Large intestine (tissue), 3 donors: ENCODE measurements around the gene LCN9. TPM values are rescaled to one million over a fixed set of nuclear protein-coding genes. Genes with fewer than 3 reads are reported as not detected.
"Not testable (repeated sequence)": the region's sequence is repeated elsewhere in the genome, so short reads cannot be mapped to it uniquely, and the experiment has no call there.

ENCODE experiments used
- DNase-seq, 2 donors: peaks; one replicate each; pipeline versions ENCODE4 v3.0.0 to v3.0.0-alpha.2; 2013
- H3K27ac ChIP-seq: one replicate; pipeline ENCODE4 v1.5.1; 2013; ENCODE audit warnings: low read length
- H3K27me3 ChIP-seq: 2 replicates; pipeline ENCODE4 v1.6.1; 2013; ENCODE audit warnings: low read length; ENCODE audit not compliant: control insufficient read depth, insufficient read depth
- H3K36me3 ChIP-seq: 2 replicates; pipeline ENCODE4 v1.6.1; 2013; ENCODE audit warnings: low read length; ENCODE audit not compliant: control insufficient read depth, insufficient read depth
- H3K4me1 ChIP-seq: one replicate; pipeline ENCODE4 v1.6.1; 2013; ENCODE audit warnings: low read length; ENCODE audit not compliant: control insufficient read depth, insufficient read depth
- H3K4me3 ChIP-seq: one replicate; pipeline ENCODE4 v1.5.1; 2013; ENCODE audit warnings: low read length
- H3K9me3 ChIP-seq: one replicate; pipeline ENCODE4 v1.6.1; 2013; ENCODE audit warnings: mild to moderate bottlenecking, low read depth, low read length, moderate library complexity; ENCODE audit not compliant: control insufficient read depth
- WGBS: methylation state at CpG from one replicate; pipeline ENCODE4 v1.1.5; 2013; ENCODE audit warnings: low lambda C conversion rate; ENCODE audit not compliant: insufficient coverage; 5-methylcytosine and 5-hydroxymethylcytosine counted together
- polyA plus RNA-seq: library from polyadenylated mRNA; unstranded; fragments of 120-200 nt; gene quantifications from one replicate; pipeline ENCODE4 v1.2.1, GENCODE V29; 2013

Gene LCN9
- polyA plus RNA-seq, 1 donor: not detected

DNA sequence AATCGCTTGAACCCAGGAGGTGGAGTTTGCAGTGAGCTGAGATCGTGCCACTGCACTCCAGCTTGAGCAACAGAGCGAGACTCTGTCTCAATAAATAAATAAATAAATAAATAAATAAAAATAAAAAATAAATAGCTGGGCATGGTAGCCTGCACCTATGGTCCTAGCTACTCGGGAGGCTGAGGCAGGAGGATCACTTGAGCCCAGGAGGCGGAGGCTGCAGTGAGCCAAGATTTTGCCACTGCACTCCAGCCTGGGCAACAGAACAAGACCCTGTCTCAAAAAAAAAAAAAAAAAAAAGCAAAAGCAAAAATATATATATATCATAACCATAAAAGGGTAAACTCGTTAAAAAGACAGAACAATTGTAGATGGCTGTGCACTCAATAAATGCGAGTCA lies 9.7 kb downstream of the LCN9 start:
- not testable (repeated sequence) for DNase-seq, H3K36me3 ChIP-seq, H3K4me3 ChIP-seq, H3K27me3 ChIP-seq, H3K9me3 ChIP-seq, H3K4me1 ChIP-seq, H3K27ac ChIP-seq
- WGBS: 93% methylated on average over 3 of the region's 7 CpGs

DNA sequence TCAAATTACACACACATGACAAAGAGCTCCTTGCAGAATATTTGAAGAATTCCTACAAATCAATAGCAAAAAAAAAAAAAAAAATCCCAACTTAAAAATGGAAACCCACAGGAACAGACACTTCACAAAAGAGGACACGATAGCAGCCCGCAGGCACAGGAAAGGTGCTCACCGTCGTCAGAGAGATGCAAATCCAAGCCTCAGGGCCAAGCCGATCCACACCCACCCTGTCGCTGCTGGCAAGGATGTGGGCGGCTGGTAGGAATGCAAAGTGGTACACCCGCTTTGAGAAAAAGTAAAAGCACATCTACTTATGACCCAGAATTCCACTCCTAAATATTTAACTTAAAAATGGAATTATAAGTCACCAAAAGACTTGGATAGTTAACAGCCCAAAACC lies 10.8 kb downstream of the LCN9 start:
- H3K9me3 ChIP-seq: no peaks in the 10 kb centered on the region
- no peaks in the 10 kb centered on the region for H3K4me1 ChIP-seq
- DNase-seq: no peak
- no peaks in the 10 kb centered on the region for H3K36me3 ChIP-seq
- H3K27me3 ChIP-seq: no peaks in the 10 kb centered on the region
- no peak overlapping the region for H3K4me3 ChIP-seq
- no CpG with 5 or more reads among the region's 8 CpGs for WGBS
- no peak overlapping the region for H3K27ac ChIP-seq

DNA sequence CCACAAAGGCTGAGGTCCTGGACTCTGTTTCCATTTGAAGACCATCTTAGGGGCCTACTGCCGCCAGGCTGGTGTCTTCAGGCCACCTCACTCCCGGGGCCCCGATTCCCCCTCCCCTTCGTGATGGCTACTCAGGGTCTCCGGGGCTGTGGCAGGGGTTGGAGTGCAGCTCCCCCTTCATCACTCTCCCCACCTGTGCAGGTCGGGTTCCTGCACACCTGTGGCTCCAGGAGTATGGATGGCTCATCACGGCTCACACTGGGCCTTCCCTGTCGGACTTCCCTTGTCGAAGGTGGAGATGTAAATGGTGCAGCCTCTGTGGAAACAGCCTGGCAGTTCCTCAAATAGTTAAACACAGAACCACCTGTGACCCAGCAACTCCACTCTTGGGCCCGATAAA lies 11.9 kb downstream of the LCN9 start:
- Histone ChIP-seq H3K9me3 (no peaks in the 10 kb centered on the region), H3K36me3 (no peaks in the 10 kb centered on the region), H3K4me1 (no peaks in the 10 kb centered on the region), H3K27ac (no peak overlapping the region), H3K27me3 (no peaks in the 10 kb centered on the region), H3K4me3 (no peak overlapping the region)
- no CpG with 5 or more reads among the region's 10 CpGs for WGBS
- no peak for DNase-seq

DNA sequence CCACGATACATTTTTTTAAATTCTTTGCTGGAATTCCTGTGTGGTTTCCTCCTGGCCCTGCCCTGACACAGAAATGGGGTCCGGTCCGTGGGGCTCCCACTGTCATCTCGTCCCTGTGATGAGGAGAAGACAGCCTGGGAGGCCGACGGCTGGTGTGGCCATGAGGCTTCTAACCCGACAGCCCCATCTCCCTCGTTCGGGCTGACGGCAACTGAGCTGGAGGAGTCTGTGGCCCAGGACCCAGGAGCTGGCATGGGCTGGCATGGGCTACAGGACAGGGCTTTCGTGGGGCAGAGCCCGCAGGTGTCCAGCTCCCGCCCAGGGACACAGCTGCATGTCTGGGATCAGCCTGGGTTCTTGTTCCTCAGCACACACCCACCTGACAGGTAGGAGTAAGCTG lies 13.8 kb downstream of the LCN9 start:
- Histone ChIP-seq H3K27ac (no peak overlapping the region), H3K4me3 (no peak overlapping the region)
- WGBS: no CpG with 5 or more reads among the region's 13 CpGs

DNA sequence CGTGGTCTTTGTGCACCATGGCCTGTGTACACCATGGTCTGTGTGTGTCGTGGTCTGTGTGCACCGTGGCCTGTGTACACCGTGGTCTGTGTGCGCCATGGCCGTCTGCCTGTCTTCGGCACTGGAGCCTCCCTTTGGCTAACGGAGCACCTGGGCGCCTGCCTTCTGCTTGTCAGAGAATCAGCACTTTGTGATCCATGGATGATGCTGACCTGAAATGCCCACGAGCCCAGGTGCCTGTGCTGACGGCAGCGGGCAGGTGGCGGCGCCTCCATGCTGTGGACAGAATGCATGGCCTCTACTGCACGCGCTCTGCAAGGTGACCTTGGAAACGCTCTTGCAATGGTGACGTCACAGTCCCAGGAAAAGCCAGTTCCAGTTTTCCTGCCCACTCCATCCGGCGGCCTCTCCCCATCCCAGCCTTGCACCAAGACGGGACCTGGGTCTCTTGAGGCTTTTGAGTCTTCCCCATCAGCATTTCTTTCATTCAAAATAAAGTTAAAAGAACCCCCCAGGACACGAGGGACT lies 14.6 kb downstream of the LCN9 start:
- H3K27ac ChIP-seq: no peak overlapping the region
- no peak overlapping the region for H3K4me3 ChIP-seq
- DNase-seq: no peak
- H3K4me1 ChIP-seq: no peaks in the 10 kb centered on the region
- no peaks in the 10 kb centered on the region for H3K36me3 ChIP-seq
- H3K9me3 ChIP-seq: peaks cover 3% of the 10 kb centered on the region
- no CpG with 5 or more reads among the region's 22 CpGs for WGBS
- H3K27me3 ChIP-seq: no peaks in the 10 kb centered on the region

More for the DNA sequence above, 13.8 kb downstream of the LCN9 start:
- Histone ChIP-seq H3K4me1 (no peaks in the 10 kb centered on the region), H3K36me3 (no peaks in the 10 kb centered on the region), H3K9me3 (peaks cover 3% of the 10 kb centered on the region), H3K27me3 (no peaks in the 10 kb centered on the region)
- no peak for DNase-seq

DNA sequence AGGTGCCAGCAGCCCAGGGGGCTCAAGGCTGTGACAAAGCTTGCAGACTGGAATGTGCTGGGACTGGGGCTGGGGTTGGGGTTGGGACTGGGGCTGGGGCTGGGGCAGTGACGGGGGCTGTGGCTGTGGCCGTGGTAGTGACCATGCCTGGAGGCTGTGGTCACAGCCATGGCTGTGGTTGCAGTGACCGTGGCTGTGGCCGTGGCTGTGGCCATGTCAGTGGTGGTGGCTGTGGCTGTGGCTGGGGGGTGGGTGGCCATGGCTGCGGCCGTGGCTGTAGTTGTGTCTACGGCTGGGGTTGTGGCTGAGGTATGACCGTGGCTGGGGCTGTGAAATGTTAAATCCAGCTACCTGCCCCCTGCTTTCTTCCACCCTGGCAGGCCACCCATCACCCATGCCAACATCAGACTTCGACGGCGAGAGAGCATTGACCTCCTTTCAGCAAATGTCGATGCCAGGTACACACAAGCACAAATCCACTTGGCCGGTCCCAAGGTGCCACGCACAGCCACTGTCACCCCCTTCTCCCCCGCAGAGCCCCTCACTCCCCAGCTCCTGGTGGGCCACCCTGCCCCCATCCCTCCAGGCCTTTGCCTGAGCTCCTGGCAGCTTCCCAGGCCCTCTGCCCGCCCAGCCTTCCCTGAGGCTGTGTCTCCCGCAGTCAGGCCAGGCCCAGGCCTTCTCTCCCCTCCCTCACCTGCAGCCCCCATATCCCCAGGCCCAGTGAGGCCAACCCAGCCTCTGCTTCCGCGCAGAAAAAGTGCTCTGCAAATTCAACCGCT lies 15.3 kb downstream of the LCN9 start:
- no peaks in the 10 kb centered on the region for H3K27me3 ChIP-seq
- H3K4me1 ChIP-seq: no peaks in the 10 kb centered on the region
- no peaks in the 10 kb centered on the region for H3K36me3 ChIP-seq
- no peak for DNase-seq
- peaks cover 3% of the 10 kb centered on the region for H3K9me3 ChIP-seq
- H3K27ac ChIP-seq: no peak overlapping the region
- H3K4me3 ChIP-seq: no peak overlapping the region
- WGBS: no CpG with 5 or more reads among the region's 20 CpGs

DNA sequence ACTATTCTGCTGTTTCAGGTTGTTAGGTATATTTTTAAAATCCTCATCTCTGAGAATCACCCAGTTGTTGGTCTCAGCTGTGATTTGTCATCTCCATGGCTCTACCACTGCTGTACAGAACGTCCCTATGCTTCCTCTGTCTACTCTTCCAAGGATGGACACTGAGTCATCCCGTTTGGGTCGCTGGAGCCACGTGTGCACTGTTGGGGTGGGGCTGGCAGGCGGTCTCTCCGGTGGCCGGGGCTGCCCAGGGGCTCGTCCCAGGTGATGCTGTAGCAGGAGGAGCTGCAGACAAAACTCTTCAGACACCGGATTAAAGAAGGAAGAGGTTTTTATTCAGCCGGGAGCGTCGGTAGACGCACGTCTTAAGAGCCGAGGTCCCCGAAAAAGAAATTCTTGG lies 16.9 kb downstream of the LCN9 start:
- no peak for DNase-seq
- Histone ChIP-seq H3K27ac (no peak overlapping the region), H3K4me3 (no peak overlapping the region), H3K4me1 (no peaks in the 10 kb centered on the region), H3K36me3 (no peaks in the 10 kb centered on the region), H3K9me3 (peaks cover 3% of the 10 kb centered on the region), H3K27me3 (no peaks in the 10 kb centered on the region)
- WGBS: 93% methylated on average over 6 of the region's 16 CpGs

DNA sequence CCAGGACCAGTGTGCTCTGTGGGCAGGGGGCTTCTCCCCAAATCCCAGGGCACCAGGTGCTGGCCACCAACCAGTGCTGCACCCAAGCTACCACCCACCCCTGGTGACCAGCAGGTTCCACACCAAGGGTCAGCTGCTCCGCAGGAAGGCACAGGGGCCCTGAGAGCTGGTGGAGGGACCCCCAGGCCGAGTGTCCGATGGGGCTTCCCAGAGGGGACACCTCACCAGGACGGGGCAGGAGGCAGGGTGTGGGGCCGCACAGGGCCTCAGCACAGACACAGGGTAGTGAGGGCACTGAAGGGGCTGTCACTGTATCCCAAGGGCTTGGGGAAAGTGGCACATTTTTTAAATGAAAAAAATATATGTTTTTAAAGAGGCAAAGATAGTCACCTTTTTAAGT lies 18.1 kb downstream of the LCN9 start:
- no peak overlapping the region for H3K27ac ChIP-seq
- no peak for DNase-seq
- H3K36me3 ChIP-seq: no peaks in the 10 kb centered on the region
- H3K4me1 ChIP-seq: no peaks in the 10 kb centered on the region
- H3K9me3 ChIP-seq: peaks cover 3% of the 10 kb centered on the region
- H3K4me3 ChIP-seq: no peak overlapping the region
- WGBS: no CpG with 5 or more reads among the region's 5 CpGs
- no peaks in the 10 kb centered on the region for H3K27me3 ChIP-seq

DNA sequence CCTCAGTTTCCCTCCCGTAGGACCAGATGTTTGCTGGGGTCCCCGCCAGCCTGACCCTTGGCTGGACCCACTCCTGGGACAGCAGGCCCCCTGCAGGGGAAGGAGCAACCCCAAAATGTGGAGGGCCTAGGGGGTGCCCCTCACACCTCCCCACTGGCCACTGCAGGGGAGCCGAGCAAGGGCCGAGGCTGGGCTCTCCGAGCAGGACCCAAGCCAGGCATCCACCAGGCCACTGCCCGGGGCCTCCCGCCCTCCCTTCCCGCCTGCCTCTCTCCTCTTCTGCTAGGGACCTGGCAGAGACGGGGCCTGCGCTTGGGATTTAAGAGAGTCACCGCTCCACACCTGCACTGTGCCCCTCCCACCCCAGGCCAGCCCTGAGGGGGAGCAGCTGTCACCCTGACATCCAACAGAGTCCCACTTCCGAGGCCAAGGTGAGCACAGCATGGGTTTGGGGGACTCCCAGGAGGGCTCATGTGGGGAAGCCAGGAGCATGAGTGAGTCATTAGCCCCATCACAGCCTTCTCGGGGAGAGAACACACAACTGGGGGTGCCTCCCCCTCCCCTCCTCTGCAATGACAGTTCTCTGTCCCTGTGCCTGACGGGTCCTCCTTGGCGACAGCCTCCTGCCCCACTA lies 20.4 kb downstream of the LCN9 start:
- no peak for DNase-seq
- H3K4me1 ChIP-seq: no peaks in the 10 kb centered on the region
- peaks cover 3% of the 10 kb centered on the region for H3K9me3 ChIP-seq
- WGBS: no CpG with 5 or more reads among the region's 15 CpGs
- H3K36me3 ChIP-seq: no peaks in the 10 kb centered on the region
- no peak overlapping the region for H3K4me3 ChIP-seq
- H3K27me3 ChIP-seq: no peaks in the 10 kb centered on the region
- no peak overlapping the region for H3K27ac ChIP-seq

DNA sequence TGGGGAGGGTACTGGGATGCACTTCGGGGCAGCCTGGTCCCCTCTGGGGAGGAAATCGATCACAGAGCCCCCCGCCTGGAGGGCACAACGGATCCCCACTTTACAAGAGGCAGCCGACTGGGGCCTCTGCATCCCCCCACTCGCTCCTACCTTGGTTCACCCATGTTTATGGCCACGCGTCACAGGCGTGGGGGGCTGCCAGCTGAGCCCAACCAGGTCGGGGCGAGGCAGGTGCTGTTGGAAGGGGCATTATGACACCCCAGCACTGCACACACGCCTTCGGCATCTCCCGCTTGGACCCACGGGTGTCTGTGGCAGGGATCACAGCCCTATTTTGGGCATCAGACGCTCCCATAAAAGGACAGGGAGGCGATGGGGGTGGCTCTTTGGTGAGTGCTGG lies 21.6 kb downstream of the LCN9 start:
- WGBS: no CpG with 5 or more reads among the region's 17 CpGs
- Histone ChIP-seq H3K27me3 (no peaks in the 10 kb centered on the region), H3K4me1 (no peaks in the 10 kb centered on the region), H3K27ac (no peak overlapping the region), H3K36me3 (no peaks in the 10 kb centered on the region), H3K4me3 (no peak overlapping the region), H3K9me3 (peaks cover 3% of the 10 kb centered on the region)
- no peak for DNase-seq
